Vagina (tissue), 2 donors: Measurements from ENCODE around the gene CBX5.

ENCODE experiments used
- POLR2A ChIP-seq, 2 donors: fragments of 450-650 bp; IDR thresholded peaks; one replicate each; pipeline ENCODE4 v1.6.1; 2017; ENCODE audit warnings: antibody characterized with exemption in 2 of 2, mild to moderate bottlenecking in 2 of 2, moderate library complexity in 2 of 2
- POLR2AphosphoS5 ChIP-seq, 2 donors: sonication (generic); formaldehyde crosslinking; IDR thresholded peaks; one replicate each; pipeline ENCODE4 v1.9.0; 2017; ENCODE audit warnings: antibody characterized with exemption in 2 of 2, mild to moderate bottlenecking in 2 of 2, low read depth in 1 of 2; ENCODE audit not compliant: insufficient read depth in 1 of 2
- TF ChIP-seq, protein P1 (sequence below), 3 experiments: fragments of 450-650 bp in 2 of 3; fragments of 200-600 bp in 1 of 3; sonication (generic) in 1 of 3; IDR thresholded peaks; one replicate each; pipeline ENCODE4 v1.5.1; 2017 to 2019; ENCODE audit warnings: antibody characterized with exemption in 3 of 3, mild to moderate bottlenecking in 2 of 3, moderate library complexity in 2 of 3

DNA sequence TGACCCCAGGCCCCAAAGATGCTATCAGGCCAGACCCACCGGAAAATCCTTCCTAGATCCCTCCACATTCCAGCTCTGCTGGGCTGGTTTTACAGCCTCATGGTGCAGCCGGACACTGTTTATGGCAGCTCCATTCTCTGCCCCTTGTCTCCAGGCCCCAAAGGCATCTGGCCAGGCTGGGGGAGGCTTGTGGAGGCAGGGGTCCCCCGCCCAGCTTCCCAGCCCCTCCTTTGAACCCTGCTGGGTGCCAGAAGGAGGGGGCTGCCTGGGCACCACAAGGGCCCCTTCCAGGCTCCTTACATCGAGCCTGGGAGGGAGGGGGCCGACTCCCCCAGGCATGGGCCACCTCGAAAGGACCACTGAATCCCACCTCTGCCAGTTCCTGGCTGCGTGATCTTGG is 71.3 kb downstream of the CBX5 start:
- TF ChIP-seq, protein P1, sequence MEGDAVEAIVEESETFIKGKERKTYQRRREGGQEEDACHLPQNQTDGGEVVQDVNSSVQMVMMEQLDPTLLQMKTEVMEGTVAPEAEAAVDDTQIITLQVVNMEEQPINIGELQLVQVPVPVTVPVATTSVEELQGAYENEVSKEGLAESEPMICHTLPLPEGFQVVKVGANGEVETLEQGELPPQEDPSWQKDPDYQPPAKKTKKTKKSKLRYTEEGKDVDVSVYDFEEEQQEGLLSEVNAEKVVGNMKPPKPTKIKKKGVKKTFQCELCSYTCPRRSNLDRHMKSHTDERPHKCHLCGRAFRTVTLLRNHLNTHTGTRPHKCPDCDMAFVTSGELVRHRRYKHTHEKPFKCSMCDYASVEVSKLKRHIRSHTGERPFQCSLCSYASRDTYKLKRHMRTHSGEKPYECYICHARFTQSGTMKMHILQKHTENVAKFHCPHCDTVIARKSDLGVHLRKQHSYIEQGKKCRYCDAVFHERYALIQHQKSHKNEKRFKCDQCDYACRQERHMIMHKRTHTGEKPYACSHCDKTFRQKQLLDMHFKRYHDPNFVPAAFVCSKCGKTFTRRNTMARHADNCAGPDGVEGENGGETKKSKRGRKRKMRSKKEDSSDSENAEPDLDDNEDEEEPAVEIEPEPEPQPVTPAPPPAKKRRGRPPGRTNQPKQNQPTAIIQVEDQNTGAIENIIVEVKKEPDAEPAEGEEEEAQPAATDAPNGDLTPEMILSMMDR (IDR thresholded peaks at IDR 0.05), result no peak
- no peak for TF ChIP-seq POLR2A (IDR thresholded peaks at IDR 0.05)
- no peak for TF ChIP-seq POLR2AphosphoS5 (IDR thresholded peaks at IDR 0.05; ENCODE audit: insufficient read depth in 1 of 2, low read depth in 1 of 2)
